T-helper 1 cell treated with Interleukin-12 subunit alpha and Interleukin-12 subunit beta and Interleukin-4 antibody, amounts not matched to agents 30 ng/mL and 1 ng/mL, for 36 hours (primary cell): ENCODE measurements around the gene COMMD10. TPM values are rescaled to one million over a fixed set of nuclear protein-coding genes. Genes with fewer than 3 reads are reported as not detected.

Experiments
- intact Hi-C: fragments of 100-400 bp; cut with micrococcal nuclease; formaldehyde crosslinking; loops from one replicate; pipeline ENCODE4 v1.15.1; 2024
- total RNA-seq: library from RNA; stranded (reverse); gene quantifications from 2 replicates; pipeline ENCODE4 v1.2.3, GENCODE V29; 2022

Gene COMMD10
- total RNA-seq, 1 donor from 2014 or later = 30.1 TPM

- intact Hi-C loops = no loop called here
These were observed 124.3 kb downstream of the COMMD10 start for GRCh38 chr5:116209166-116209565.

- intact Hi-C loops = no loop called here
These were observed 127.4 kb downstream of the COMMD10 start for GRCh38 chr5:116212225-116212624.

GRCh38 chr5:116216246-116216645 lies 131.4 kb downstream of the COMMD10 start:
- intact Hi-C loops = no loop called here

GRCh38 chr5:116225281-116225922 lies 140.6 kb downstream of the COMMD10 start:
- intact Hi-C loops = no loop called here

GRCh38 chr5:116229131-116229689 lies 144.4 kb downstream of the COMMD10 start:
- intact Hi-C loops = no loop called here

GRCh38 chr5:116231288-116231687 lies 146.5 kb downstream of the COMMD10 start:
- intact Hi-C loops = loop anchor here (5.0 kb wide), 1 partner anchor 1256 kb away; no protein-coding TSS in a partner anchor

- intact Hi-C loops = loop anchor here (5.0 kb wide), 1 partner anchor 1253 kb away; no protein-coding TSS in a partner anchor
These were observed 149.9 kb downstream of the COMMD10 start for GRCh38 chr5:116234681-116235080.

- intact Hi-C loops = no loop called here
These were observed 153.2 kb downstream of the COMMD10 start for GRCh38 chr5:116237917-116238500.

- intact Hi-C loops = no loop called here
These were observed 157.5 kb downstream of the COMMD10 start for GRCh38 chr5:116242343-116242742.

GRCh38 chr5:116248432-116248831 lies 163.6 kb downstream of the COMMD10 start:
- intact Hi-C loops = no loop called here

- intact Hi-C loops = no loop called here
These were observed 164.8 kb downstream of the COMMD10 start for GRCh38 chr5:116249648-116250047.

- intact Hi-C loops = no loop called here
These were observed 171.9 kb downstream of the COMMD10 start for GRCh38 chr5:116256717-116257116.

- intact Hi-C loops = no loop called here
These were observed 180.6 kb downstream of the COMMD10 start for GRCh38 chr5:116265471-116265870.

- intact Hi-C loops = no loop called here
These were observed 186.7 kb downstream of the COMMD10 start for GRCh38 chr5:116271446-116272025.

- intact Hi-C loops = no loop called here
These were observed 187.6 kb downstream of the COMMD10 start for GRCh38 chr5:116272281-116272941.

- intact Hi-C loops = no loop called here
These were observed 188.8 kb downstream of the COMMD10 start for GRCh38 chr5:116273448-116274242.

- intact Hi-C loops = no loop called here
These were observed 189.4 kb downstream of the COMMD10 start for GRCh38 chr5:116274251-116274650.

- intact Hi-C loops = no loop called here
These were observed 190.5 kb downstream of the COMMD10 start for GRCh38 chr5:116275282-116275681.

GRCh38 chr5:116276952-116277351 lies 192.1 kb downstream of the COMMD10 start:
- intact Hi-C loops = no loop called here

GRCh38 chr5:116280149-116280803 lies 195.5 kb downstream of the COMMD10 start:
- intact Hi-C loops = no loop called here
